ENCODE results near the gene NAV3.

- TF ChIP-seq CTCF (conservative IDR thresholded peaks at IDR 0.05; ENCODE audit: low read depth, low read length) (no peak), EZH2 (IDR thresholded peaks at IDR 0.05; ENCODE audit: low read length, unreplicated experiment) (no peak), EZH2phosphoT487 (IDR thresholded peaks at IDR 0.05; ENCODE audit: borderline replicate concordance, low read length) (no peak)
These were observed 2.6 kb downstream of the NAV3 start for GRCh38 chr12:77833329-77833728.

Measured in PC-3 (cell line).